Ovary (tissue), 9 donors: ENCODE measurements around the gene TTC39B. TPM values are rescaled to one million over a fixed set of nuclear protein-coding genes. Genes with fewer than 3 reads are reported as not detected.

ENCODE experiments used
- DNase-seq, 5 donors: peaks; one replicate each; pipeline ENCODE4 v3.0.0-alpha.2; 2019 to 2020
- H3K27ac ChIP-seq, 2 donors: fragments of 200-600 bp; one replicate each; pipeline versions ENCODE4 v1.5.1 to v1.8.0; 2019 to 2022
- H3K27me3 ChIP-seq: fragments of 200-600 bp; one replicate; pipeline ENCODE4 v1.8.0; 2022
- H3K36me3 ChIP-seq: fragments of 200-600 bp; sonication (generic); one replicate; pipeline ENCODE4 v1.5.1; 2019
- H3K4me1 ChIP-seq: one replicate; pipeline ENCODE4 v1.8.1; 2013; ENCODE audit warnings: mild to moderate bottlenecking, moderate library complexity; ENCODE audit not compliant: insufficient read depth
- H3K4me3 ChIP-seq: fragments of 200-600 bp; sonication (generic); one replicate; pipeline ENCODE4 v1.5.1; 2017
- H3K9me3 ChIP-seq, 2 donors: fragments of 200-600 bp in 1 of 2; sonication (generic) in 1 of 2; one replicate each; pipeline versions ENCODE4 v1.5.1 to v1.8.1; 2013 to 2019; ENCODE audit warnings: mild to moderate bottlenecking in 1 of 2, moderate library complexity in 1 of 2
- EP300 ChIP-seq: sonication (generic); formaldehyde crosslinking; IDR thresholded peaks from one replicate; pipeline ENCODE4 v1.6.1; 2017; ENCODE audit warnings: antibody characterized with exemption
- POLR2A ChIP-seq: fragments of 450-650 bp; IDR thresholded peaks from one replicate; pipeline ENCODE4 v1.6.1; 2017; ENCODE audit warnings: antibody characterized with exemption, mild to moderate bottlenecking, moderate library complexity
- WGBS, 3 donors: extraction: QIAGEN DNeasy Blood & Tissue Kit in 1 of 3; methylation state at CpG; one replicate each; pipeline versions ENCODE4 v1.1.5 to v1.1.7; 2013 to 2017; 5-methylcytosine and 5-hydroxymethylcytosine counted together
- intact Hi-C, 4 donors: fragments of 100-400 bp; cut with DNase I; formaldehyde crosslinking; loops; one replicate each; pipeline versions ENCODE4 v1.11.0 to v1.15.1; 2022 to 2023
- polyA plus RNA-seq, 2 donors: library from polyadenylated mRNA; stranded (reverse); fragments of 200-250 nt in 1 of 2; fragments of 350-450 nt in 1 of 2; fragmentation: Illumina TruSeq in 1 of 2; extraction: RNeasy Lipid Tissue Mini Kit (QIAGEN cat#74804) in 1 of 2; gene quantifications; one replicate each; pipeline ENCODE4 v1.2.3, GENCODE V29; 2013 to 2014
- total RNA-seq, 7 donors: library from RNA; depleted of rRNA in 2 of 7; stranded (reverse); fragments of >200 nt in 2 of 7; fragmentation: NEBNext Ultra II Directional in 3 of 7; extraction: Animal tissue kit (Norgen Biotek cat#: 25700) in 3 of 7; gene quantifications; one replicate each; pipeline versions ENCODE4 v1.1.0 to v1.2.4, GENCODE V29; 2016 to 2023
- TF ChIP-seq, protein P1 (sequence below), 3 donors: fragments of 450-650 bp in 2 of 3; fragments of 200-600 bp in 1 of 3; IDR thresholded peaks; one replicate each; pipeline versions ENCODE4 v1.5.1 to v1.8.0; 2016 to 2022; ENCODE audit warnings: antibody characterized with exemption in 3 of 3, mild to moderate bottlenecking in 1 of 3
- donor health status: DM: no; HTN: no; CAD: no; lungs with moderate emphysema.
- donor health status: DM: no; HTN: no; CAD: no.
- donor health status: Bipolar disorder and iron deficiency.
- donor health status: DM: yes; HTN: yes; CAD: no.
- donor health status: DM: no; HTN: no; CAD: no.
- donor health status: DM: yes; HTN: yes; CAD: no.

TTC39B gene
- total and polyA plus RNA-seq, 9 donors, result 2.9 to 26.0 (median 11.0) TPM

DNA sequence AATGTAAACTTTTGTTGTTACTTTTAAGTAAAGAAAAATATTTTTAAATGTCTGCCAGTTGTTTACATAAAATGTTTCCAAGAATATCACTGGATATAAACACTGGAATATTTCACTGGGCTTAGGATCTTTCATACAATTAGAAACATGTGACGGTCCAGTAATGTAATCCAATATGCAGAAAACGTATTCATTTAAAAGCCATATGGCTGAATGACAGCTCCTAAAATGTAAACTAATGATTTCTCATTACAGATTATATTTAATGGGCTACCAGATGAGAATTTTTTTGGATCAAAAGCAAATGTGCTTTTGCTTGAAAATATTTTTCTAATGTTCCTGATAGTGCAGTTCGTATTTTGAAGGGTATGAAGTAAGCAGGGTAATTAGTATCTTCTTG, 124.3 kb downstream of the TTC39B start:
- intact Hi-C loops, result no loop called here
- Histone ChIP-seq H3K9me3 (no peaks in the 10 kb centered on the region), H3K4me3 (no peak overlapping the region), H3K27me3 (no peaks in the 10 kb centered on the region), H3K27ac (no peak overlapping the region), H3K36me3 (no peaks in the 10 kb centered on the region), H3K4me1 (peaks cover 2% of the 10 kb centered on the region)
- no peak for DNase-seq
- TF ChIP-seq, protein P1, sequence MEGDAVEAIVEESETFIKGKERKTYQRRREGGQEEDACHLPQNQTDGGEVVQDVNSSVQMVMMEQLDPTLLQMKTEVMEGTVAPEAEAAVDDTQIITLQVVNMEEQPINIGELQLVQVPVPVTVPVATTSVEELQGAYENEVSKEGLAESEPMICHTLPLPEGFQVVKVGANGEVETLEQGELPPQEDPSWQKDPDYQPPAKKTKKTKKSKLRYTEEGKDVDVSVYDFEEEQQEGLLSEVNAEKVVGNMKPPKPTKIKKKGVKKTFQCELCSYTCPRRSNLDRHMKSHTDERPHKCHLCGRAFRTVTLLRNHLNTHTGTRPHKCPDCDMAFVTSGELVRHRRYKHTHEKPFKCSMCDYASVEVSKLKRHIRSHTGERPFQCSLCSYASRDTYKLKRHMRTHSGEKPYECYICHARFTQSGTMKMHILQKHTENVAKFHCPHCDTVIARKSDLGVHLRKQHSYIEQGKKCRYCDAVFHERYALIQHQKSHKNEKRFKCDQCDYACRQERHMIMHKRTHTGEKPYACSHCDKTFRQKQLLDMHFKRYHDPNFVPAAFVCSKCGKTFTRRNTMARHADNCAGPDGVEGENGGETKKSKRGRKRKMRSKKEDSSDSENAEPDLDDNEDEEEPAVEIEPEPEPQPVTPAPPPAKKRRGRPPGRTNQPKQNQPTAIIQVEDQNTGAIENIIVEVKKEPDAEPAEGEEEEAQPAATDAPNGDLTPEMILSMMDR (IDR thresholded peaks at IDR 0.05), result no peak
- no peak for TF ChIP-seq POLR2A
- TF ChIP-seq EP300, result no peak
- 21 to 68% (median 46%) methylated on average over 3 of the region's 3 CpGs for WGBS, 3 donors

GRCh38 chr9:15182101-15182551, 124.9 kb downstream of the TTC39B start:
- TF ChIP-seq, protein P1 (IDR thresholded peaks at IDR 0.05), result no peak
- TF ChIP-seq EP300, result no peak
- no peak for TF ChIP-seq POLR2A
- no peak overlapping the region for H3K27ac ChIP-seq
- WGBS, 3 donors, result 16 to 38% (median 37%) methylated on average over 2 of the region's 2 CpGs
- no peaks in the 10 kb centered on the region for H3K36me3 ChIP-seq
- DNase-seq, result no peak
- H3K4me3 ChIP-seq, result no peak overlapping the region
- H3K4me1 ChIP-seq, result peaks cover 2% of the 10 kb centered on the region
- intact Hi-C loops, result no loop called here
- no peaks in the 10 kb centered on the region for H3K27me3 ChIP-seq
- no peaks in the 10 kb centered on the region for H3K9me3 ChIP-seq

GRCh38 chr9:15180124-15180523, 126.9 kb downstream of the TTC39B start:
- H3K4me1 ChIP-seq, result peaks cover 2% of the 10 kb centered on the region
- TF ChIP-seq EP300 (no peak), POLR2A (no peak)
- TF ChIP-seq, protein P1 (IDR thresholded peaks at IDR 0.05), result no peak
- intact Hi-C loops, result no loop called here
- DNase-seq, result no peak
- no peaks in the 10 kb centered on the region for H3K27me3 ChIP-seq
- H3K9me3 ChIP-seq, result no peaks in the 10 kb centered on the region
- H3K27ac ChIP-seq, result no peak overlapping the region
- WGBS, 3 donors, result 96 to 99% (median 96%) methylated on average over 1 of the region's 1 CpG
- H3K4me3 ChIP-seq, result no peak overlapping the region
- H3K36me3 ChIP-seq, result no peaks in the 10 kb centered on the region

DNA sequence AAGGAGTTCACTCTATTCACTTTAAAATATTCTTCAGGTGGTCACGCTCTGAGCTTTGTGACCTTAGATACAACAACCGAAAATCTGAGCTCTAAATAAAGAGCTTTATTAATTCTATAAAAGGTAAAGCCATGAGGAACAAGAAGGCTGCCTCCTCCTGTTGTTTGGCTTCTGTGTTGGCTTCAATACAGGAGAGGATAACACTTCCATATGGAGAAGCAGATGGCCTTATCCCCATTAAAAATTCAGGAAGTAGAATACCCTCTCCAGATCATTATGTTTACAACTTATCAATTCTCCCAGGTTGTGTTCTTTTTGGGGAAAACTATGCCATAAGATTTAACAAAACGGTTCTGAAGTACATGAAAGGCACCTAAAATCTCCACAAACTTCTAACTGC, 128.4 kb downstream of the TTC39B start:
- DNase-seq, result no peak
- WGBS, 3 donors, result 56 to 77% (median 61%) methylated on average over 3 of the region's 3 CpGs

More for the DNA sequence above, 128.4 kb downstream of the TTC39B start:
- Histone ChIP-seq H3K27me3 (no peaks in the 10 kb centered on the region), H3K27ac (no peak overlapping the region), H3K9me3 (no peaks in the 10 kb centered on the region), H3K4me1 (peaks cover under 1% of the 10 kb centered on the region), H3K4me3 (no peak overlapping the region), H3K36me3 (no peaks in the 10 kb centered on the region)
- intact Hi-C loops, result no loop called here
- TF ChIP-seq, protein P1 (IDR thresholded peaks at IDR 0.05), result no peak
- no peak for TF ChIP-seq EP300
